ENCODE data around the gene TRIM28. TPM values are rescaled to one million over a fixed set of nuclear protein-coding genes. Genes with fewer than 3 reads are reported as not detected.
A peak's percentile ranks its signal among the peaks of the same experiment; 100 is the strongest.

The TRIM28 gene
- total and polyA plus RNA-seq, 9 of the 15 experiments (the other 6 are each of a cell fraction or from before 2014, with no cell fraction given), result 12.1 to 797 (median 490) TPM

DNA sequence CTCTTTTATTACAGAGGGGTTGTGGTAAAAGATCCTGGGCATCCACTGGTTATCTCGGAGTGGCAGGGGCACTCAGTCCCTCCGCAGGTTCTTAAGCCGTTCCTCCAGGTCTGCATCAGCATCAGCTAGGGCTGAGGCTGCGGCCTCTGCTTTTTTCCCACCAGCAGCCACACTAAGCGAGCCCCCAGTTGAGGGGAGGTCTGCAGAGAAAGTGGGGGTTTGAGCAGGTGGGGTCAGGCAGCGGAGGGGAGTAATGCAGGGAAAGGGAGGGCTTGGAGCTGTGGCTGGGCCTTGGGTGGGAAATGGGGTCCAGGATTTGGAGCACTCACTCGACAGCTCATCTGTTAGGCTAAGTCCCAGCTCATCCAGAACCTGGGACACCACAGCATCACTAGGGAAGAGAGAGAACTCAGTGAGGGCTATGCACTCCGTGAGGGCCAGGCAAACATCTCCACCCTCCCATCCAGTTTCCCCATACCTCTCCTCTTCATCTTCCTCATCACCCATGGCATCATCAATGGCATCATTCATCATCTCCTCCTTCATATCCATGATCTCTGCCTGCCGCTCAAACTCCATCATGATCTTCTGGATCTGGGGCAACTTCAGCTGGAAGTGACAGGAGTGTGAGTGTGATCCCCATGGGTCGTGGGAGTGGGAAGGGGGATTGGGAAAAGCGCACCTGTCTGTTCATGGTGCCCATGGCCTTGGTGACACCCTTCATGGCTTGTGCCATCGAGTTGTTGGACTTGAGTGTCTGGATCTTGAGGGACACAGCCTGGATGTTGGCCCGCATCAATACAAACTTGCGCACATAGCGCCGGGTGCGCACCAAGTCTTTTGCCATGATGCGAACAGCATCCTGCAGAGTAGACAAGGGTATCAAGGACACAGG is 8.0 kb downstream of the TRIM28 start (continued):
- TF ChIP-seq ZNF395 (CRISPR knock-in tag; IDR thresholded peaks at IDR 0.05), result no peak
- no peak for TF ChIP-seq RNF2 (IDR thresholded peaks at IDR 0.05)
- TF ChIP-seq SNIP1 (IDR thresholded peaks at IDR 0.05; ENCODE audit: low read depth), result no peak
- TF ChIP-seq POLR2B (IDR thresholded peaks at IDR 0.05; ENCODE audit: low read depth, partially characterized antibody), result peak; percentile 24
- TF ChIP-seq DPF2 (IDR thresholded peaks at IDR 0.05), result no peak
- TF ChIP-seq VEZF1 (CRISPR knock-in tag; IDR thresholded peaks at IDR 0.05), result no peak
- TF ChIP-seq GABPB2 (CRISPR knock-in tag; conservative IDR thresholded peaks at IDR 0.05), result no peak
- TF ChIP-seq SAFB (IDR thresholded peaks at IDR 0.05; ENCODE audit: borderline replicate concordance, low read depth, low read length), result no peak
- TF ChIP-seq, protein P1, sequence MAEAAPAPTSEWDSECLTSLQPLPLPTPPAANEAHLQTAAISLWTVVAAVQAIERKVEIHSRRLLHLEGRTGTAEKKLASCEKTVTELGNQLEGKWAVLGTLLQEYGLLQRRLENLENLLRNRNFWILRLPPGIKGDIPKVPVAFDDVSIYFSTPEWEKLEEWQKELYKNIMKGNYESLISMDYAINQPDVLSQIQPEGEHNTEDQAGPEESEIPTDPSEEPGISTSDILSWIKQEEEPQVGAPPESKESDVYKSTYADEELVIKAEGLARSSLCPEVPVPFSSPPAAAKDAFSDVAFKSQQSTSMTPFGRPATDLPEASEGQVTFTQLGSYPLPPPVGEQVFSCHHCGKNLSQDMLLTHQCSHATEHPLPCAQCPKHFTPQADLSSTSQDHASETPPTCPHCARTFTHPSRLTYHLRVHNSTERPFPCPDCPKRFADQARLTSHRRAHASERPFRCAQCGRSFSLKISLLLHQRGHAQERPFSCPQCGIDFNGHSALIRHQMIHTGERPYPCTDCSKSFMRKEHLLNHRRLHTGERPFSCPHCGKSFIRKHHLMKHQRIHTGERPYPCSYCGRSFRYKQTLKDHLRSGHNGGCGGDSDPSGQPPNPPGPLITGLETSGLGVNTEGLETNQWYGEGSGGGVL (CRISPR knock-in tag; IDR thresholded peaks at IDR 0.05), result no peak
- TF ChIP-seq KDM5B (IDR thresholded peaks at IDR 0.05; ENCODE audit: insufficient replicate concordance, low read depth, low read length), result no peak
- TF ChIP-seq, protein P2, sequence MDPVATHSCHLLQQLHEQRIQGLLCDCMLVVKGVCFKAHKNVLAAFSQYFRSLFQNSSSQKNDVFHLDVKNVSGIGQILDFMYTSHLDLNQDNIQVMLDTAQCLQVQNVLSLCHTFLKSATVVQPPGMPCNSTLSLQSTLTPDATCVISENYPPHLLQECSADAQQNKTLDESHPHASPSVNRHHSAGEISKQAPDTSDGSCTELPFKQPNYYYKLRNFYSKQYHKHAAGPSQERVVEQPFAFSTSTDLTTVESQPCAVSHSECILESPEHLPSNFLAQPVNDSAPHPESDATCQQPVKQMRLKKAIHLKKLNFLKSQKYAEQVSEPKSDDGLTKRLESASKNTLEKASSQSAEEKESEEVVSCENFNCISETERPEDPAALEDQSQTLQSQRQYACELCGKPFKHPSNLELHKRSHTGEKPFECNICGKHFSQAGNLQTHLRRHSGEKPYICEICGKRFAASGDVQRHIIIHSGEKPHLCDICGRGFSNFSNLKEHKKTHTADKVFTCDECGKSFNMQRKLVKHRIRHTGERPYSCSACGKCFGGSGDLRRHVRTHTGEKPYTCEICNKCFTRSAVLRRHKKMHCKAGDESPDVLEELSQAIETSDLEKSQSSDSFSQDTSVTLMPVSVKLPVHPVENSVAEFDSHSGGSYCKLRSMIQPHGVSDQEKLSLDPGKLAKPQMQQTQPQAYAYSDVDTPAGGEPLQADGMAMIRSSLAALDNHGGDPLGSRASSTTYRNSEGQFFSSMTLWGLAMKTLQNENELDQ (CRISPR knock-in tag; IDR thresholded peaks at IDR 0.05; ENCODE audit: borderline replicate concordance), result no peak
- TF ChIP-seq, protein P3, sequence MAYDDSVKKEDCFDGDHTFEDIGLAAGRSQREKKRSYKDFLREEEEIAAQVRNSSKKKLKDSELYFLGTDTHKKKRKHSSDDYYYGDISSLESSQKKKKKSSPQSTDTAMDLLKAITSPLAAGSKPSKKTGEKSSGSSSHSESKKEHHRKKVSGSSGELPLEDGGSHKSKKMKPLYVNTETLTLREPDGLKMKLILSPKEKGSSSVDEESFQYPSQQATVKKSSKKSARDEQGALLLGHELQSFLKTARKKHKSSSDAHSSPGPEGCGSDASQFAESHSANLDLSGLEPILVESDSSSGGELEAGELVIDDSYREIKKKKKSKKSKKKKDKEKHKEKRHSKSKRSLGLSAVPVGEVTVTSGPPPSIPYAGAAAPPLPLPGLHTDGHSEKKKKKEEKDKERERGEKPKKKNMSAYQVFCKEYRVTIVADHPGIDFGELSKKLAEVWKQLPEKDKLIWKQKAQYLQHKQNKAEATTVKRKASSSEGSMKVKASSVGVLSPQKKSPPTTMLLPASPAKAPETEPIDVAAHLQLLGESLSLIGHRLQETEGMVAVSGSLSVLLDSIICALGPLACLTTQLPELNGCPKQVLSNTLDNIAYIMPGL (CRISPR knock-in tag; IDR thresholded peaks at IDR 0.05), result no peak
- TF ChIP-seq POLR2A (conservative IDR thresholded peaks at IDR 0.05), result peak; percentile 73
- TF ChIP-seq SUPT5H (IDR thresholded peaks at IDR 0.05), result peak; percentile 68

All from K562 (cell line).